ENCODE measurements around the gene LIPA.

The LIPA gene

GRCh38 chr10:89278034-89278535 is 26.5 kb upstream of the LIPA start:
- no peak for TF ChIP-seq EGR1 (IDR thresholded peaks at IDR 0.05)
- peak; percentile 62 for TF ChIP-seq CEBPB (IDR thresholded peaks at IDR 0.05)
- TF ChIP-seq ZBTB7A (IDR thresholded peaks at IDR 0.05; ENCODE audit: low read depth) = no peak
- peak; percentile 95 for TF ChIP-seq TEAD4 (IDR thresholded peaks at IDR 0.05)
- TF ChIP-seq, protein P1, sequence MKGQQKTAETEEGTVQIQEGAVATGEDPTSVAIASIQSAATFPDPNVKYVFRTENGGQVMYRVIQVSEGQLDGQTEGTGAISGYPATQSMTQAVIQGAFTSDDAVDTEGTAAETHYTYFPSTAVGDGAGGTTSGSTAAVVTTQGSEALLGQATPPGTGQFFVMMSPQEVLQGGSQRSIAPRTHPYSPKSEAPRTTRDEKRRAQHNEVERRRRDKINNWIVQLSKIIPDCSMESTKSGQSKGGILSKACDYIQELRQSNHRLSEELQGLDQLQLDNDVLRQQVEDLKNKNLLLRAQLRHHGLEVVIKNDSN (IDR thresholded peaks at IDR 0.05) = peak; percentile 65; the same call in 1 of the 2 replicates
- TF ChIP-seq RAD21 (IDR thresholded peaks at IDR 0.05; ENCODE audit: low read depth) = peak; percentile 19
- peak; percentile 99 for TF ChIP-seq NFIC (IDR thresholded peaks at IDR 0.05)
- TF ChIP-seq CREB1 (IDR thresholded peaks at IDR 0.05; ENCODE audit: low read depth) = peak; percentile 35; the same call in 1 of the 2 replicates
- no peak; the same call in 1 of the 2 replicates for TF ChIP-seq MAX (IDR thresholded peaks at IDR 0.05)
- no peak for TF ChIP-seq TAF1 (IDR thresholded peaks at IDR 0.05; ENCODE audit: low read depth)
- TF ChIP-seq YY1 (IDR thresholded peaks at IDR 0.05; ENCODE audit: low read depth) = no peak
- TF ChIP-seq FOXM1 (IDR thresholded peaks at IDR 0.05; ENCODE audit: borderline replicate concordance, low read depth) = peak; percentile 87; the same call in 1 of the 2 replicates
- peak; percentile 96 for TF ChIP-seq EP300 (IDR thresholded peaks at IDR 0.05; ENCODE audit: borderline replicate concordance)
- TF ChIP-seq, protein P2, sequence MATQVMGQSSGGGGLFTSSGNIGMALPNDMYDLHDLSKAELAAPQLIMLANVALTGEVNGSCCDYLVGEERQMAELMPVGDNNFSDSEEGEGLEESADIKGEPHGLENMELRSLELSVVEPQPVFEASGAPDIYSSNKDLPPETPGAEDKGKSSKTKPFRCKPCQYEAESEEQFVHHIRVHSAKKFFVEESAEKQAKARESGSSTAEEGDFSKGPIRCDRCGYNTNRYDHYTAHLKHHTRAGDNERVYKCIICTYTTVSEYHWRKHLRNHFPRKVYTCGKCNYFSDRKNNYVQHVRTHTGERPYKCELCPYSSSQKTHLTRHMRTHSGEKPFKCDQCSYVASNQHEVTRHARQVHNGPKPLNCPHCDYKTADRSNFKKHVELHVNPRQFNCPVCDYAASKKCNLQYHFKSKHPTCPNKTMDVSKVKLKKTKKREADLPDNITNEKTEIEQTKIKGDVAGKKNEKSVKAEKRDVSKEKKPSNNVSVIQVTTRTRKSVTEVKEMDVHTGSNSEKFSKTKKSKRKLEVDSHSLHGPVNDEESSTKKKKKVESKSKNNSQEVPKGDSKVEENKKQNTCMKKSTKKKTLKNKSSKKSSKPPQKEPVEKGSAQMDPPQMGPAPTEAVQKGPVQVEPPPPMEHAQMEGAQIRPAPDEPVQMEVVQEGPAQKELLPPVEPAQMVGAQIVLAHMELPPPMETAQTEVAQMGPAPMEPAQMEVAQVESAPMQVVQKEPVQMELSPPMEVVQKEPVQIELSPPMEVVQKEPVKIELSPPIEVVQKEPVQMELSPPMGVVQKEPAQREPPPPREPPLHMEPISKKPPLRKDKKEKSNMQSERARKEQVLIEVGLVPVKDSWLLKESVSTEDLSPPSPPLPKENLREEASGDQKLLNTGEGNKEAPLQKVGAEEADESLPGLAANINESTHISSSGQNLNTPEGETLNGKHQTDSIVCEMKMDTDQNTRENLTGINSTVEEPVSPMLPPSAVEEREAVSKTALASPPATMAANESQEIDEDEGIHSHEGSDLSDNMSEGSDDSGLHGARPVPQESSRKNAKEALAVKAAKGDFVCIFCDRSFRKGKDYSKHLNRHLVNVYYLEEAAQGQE (IDR thresholded peaks at IDR 0.05; ENCODE audit: low read depth) = no peak
- TF ChIP-seq TCF12 (IDR thresholded peaks at IDR 0.05; ENCODE audit: low read depth) = peak; percentile 93

- TF ChIP-seq RAD21 (IDR thresholded peaks at IDR 0.05; ENCODE audit: low read depth) (no peak), EP300 (IDR thresholded peaks at IDR 0.05; ENCODE audit: borderline replicate concordance) (peak; percentile 83; the same call in 1 of the 2 replicates), NFIC (IDR thresholded peaks at IDR 0.05) (peak; percentile 69; the same call in 1 of the 2 replicates), CEBPB (IDR thresholded peaks at IDR 0.05) (peak; percentile 98), TAF1 (IDR thresholded peaks at IDR 0.05; ENCODE audit: low read depth) (no peak), TCF12 (IDR thresholded peaks at IDR 0.05; ENCODE audit: low read depth) (peak; percentile 77), TEAD4 (IDR thresholded peaks at IDR 0.05) (peak; percentile 76), MAX (IDR thresholded peaks at IDR 0.05) (peak; percentile 90), FOXM1 (IDR thresholded peaks at IDR 0.05; ENCODE audit: borderline replicate concordance, low read depth) (0 out of 2 replicates have a peak, but pooled peaks have one; percentile 55), YY1 (IDR thresholded peaks at IDR 0.05; ENCODE audit: low read depth) (peak; percentile 72; the same call in 1 of the 2 replicates)
- TF ChIP-seq, protein P1 (IDR thresholded peaks at IDR 0.05) = peak; percentile 31; the same call in 1 of the 2 replicates
- TF ChIP-seq, protein P2 (IDR thresholded peaks at IDR 0.05; ENCODE audit: low read depth) = no peak
Measured at GRCh38 chr10:89275383-89275782, 23.8 kb upstream of the LIPA start.

GRCh38 chr10:89274928-89275327 is 23.4 kb upstream of the LIPA start:
- TF ChIP-seq TCF12 (IDR thresholded peaks at IDR 0.05; ENCODE audit: low read depth) (no peak), MAX (IDR thresholded peaks at IDR 0.05) (no peak), EGR1 (IDR thresholded peaks at IDR 0.05) (no peak), YY1 (IDR thresholded peaks at IDR 0.05; ENCODE audit: low read depth) (no peak), RAD21 (IDR thresholded peaks at IDR 0.05; ENCODE audit: low read depth) (no peak), ZBTB7A (IDR thresholded peaks at IDR 0.05; ENCODE audit: low read depth) (no peak), TAF1 (IDR thresholded peaks at IDR 0.05; ENCODE audit: low read depth) (no peak), EP300 (IDR thresholded peaks at IDR 0.05; ENCODE audit: borderline replicate concordance) (no peak), TEAD4 (IDR thresholded peaks at IDR 0.05) (no peak), FOXM1 (IDR thresholded peaks at IDR 0.05; ENCODE audit: borderline replicate concordance, low read depth) (no peak), CEBPB (IDR thresholded peaks at IDR 0.05) (no peak), NFIC (IDR thresholded peaks at IDR 0.05) (no peak), CREB1 (IDR thresholded peaks at IDR 0.05; ENCODE audit: low read depth) (no peak)
- TF ChIP-seq, protein P1 (IDR thresholded peaks at IDR 0.05) = no peak
- TF ChIP-seq, protein P2 (IDR thresholded peaks at IDR 0.05; ENCODE audit: low read depth) = no peak
